HEK293 (cell line): ENCODE measurements around the gene MON1B.

Source experiments
- OVOL3 ChIP-seq: fragments of 450-650 bp; formaldehyde crosslinking; IDR thresholded peaks from 2 replicates; pipeline ENCODE4 v1.5.1; 2016; ENCODE audit warnings: missing biosample characterization, missing genetic modification characterization
- ZNF600 ChIP-seq: fragments of 450-650 bp; formaldehyde crosslinking; IDR thresholded peaks from 2 replicates; pipeline ENCODE4 v1.5.1; 2016; ENCODE audit warnings: missing biosample characterization, missing genetic modification characterization
- TF ChIP-seq, protein P1 (sequence below): fragments of 450-650 bp; formaldehyde crosslinking; IDR thresholded peaks from 2 replicates; pipeline ENCODE4; 2016; ENCODE audit warnings: missing biosample characterization, missing genetic modification characterization
- TF ChIP-seq, protein P2 (sequence below): fragments of 450-650 bp; formaldehyde crosslinking; IDR thresholded peaks from 2 replicates; pipeline ENCODE4 v1.5.1; 2016; ENCODE audit warnings: missing biosample characterization, missing genetic modification characterization
- TF ChIP-seq, protein P3 (sequence below): fragments of 450-650 bp; formaldehyde crosslinking; IDR thresholded peaks from 2 replicates; pipeline ENCODE4 v1.5.1; 2016; ENCODE audit warnings: missing biosample characterization, missing genetic modification characterization

DNA sequence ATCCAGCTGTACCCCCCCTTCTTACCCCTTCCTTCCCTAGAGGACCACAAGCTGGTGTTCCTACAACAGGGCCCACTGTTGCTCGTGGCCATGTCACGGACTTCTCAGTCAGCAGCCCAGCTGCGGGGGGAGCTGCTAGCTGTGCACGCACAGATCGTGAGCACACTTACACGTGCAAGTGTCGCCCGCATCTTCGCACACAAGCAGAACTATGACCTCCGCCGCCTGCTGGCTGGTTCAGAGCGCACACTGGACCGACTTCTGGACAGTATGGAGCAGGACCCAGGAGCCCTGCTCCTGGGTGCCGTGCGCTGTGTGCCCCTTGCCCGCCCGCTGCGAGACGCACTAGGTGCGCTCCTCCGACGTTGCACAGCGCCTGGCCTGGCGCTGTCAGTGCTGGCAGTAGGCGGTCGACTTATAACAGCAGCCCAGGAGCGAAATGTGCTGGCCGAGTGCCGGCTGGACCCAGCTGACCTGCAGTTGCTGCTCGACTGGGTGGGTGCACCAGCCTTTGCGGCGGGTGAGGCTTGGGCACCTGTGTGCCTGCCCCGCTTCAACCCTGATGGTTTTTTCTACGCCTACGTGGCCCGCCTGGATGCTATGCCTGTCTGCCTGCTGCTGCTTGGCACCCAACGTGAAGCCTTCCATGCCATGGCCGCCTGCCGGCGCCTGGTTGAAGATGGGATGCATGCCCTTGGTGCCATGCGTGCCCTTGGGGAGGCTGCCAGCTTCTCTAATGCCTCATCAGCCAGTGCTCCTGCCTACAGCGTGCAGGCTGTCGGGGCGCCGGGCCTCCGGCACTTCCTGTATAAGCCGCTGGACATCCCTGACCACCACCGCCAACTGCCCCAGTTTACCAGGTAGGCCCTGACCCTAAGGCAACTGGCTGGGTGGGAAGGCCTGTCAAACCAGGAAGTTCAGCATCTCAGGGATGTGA is 3.6 kb downstream of the MON1B start:
- TF ChIP-seq OVOL3 (tag by site-specific recombination) (no peak), ZNF600 (tag by site-specific recombination) (no peak)
- TF ChIP-seq, protein P1, sequence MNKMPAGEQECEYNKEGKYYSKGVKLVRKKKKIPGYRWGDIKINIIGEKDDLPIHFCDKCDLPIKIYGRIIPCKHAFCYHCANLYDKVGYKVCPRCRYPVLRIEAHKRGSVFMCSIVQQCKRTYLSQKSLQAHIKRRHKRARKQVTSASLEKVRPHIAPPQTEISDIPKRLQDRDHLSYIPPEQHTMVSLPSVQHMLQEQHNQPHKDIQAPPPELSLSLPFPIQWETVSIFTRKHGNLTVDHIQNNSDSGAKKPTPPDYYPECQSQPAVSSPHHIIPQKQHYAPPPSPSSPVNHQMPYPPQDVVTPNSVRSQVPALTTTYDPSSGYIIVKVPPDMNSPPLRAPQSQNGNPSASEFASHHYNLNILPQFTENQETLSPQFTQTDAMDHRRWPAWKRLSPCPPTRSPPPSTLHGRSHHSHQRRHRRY (tag by site-specific recombination) = no peak
- TF ChIP-seq, protein P2, sequence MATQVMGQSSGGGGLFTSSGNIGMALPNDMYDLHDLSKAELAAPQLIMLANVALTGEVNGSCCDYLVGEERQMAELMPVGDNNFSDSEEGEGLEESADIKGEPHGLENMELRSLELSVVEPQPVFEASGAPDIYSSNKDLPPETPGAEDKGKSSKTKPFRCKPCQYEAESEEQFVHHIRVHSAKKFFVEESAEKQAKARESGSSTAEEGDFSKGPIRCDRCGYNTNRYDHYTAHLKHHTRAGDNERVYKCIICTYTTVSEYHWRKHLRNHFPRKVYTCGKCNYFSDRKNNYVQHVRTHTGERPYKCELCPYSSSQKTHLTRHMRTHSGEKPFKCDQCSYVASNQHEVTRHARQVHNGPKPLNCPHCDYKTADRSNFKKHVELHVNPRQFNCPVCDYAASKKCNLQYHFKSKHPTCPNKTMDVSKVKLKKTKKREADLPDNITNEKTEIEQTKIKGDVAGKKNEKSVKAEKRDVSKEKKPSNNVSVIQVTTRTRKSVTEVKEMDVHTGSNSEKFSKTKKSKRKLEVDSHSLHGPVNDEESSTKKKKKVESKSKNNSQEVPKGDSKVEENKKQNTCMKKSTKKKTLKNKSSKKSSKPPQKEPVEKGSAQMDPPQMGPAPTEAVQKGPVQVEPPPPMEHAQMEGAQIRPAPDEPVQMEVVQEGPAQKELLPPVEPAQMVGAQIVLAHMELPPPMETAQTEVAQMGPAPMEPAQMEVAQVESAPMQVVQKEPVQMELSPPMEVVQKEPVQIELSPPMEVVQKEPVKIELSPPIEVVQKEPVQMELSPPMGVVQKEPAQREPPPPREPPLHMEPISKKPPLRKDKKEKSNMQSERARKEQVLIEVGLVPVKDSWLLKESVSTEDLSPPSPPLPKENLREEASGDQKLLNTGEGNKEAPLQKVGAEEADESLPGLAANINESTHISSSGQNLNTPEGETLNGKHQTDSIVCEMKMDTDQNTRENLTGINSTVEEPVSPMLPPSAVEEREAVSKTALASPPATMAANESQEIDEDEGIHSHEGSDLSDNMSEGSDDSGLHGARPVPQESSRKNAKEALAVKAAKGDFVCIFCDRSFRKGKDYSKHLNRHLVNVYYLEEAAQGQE (tag by site-specific recombination) = no peak
- TF ChIP-seq, protein P3, sequence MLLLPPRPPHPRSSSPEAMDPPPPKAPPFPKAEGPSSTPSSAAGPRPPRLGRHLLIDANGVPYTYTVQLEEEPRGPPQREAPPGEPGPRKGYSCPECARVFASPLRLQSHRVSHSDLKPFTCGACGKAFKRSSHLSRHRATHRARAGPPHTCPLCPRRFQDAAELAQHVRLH (tag by site-specific recombination) = no peak
